Natural killer cell treated with Interleukin-12 subunit alpha and Interleukin-12 subunit beta and Interleukin-15 and Interleukin-18, amount 100 ng/mL, for 72 hours (primary cell): Measurements from ENCODE around the gene MBP. TPM values are rescaled to one million over a fixed set of nuclear protein-coding genes. Genes with fewer than 3 reads are reported as not detected.
A peak's percentile ranks its signal among the peaks of the same experiment; 100 is the strongest.

Experiments used
- ATAC-seq, 2 donors: fragments of 150-1000 bp; cut with Tn5 transposase in 1 of 2; sonication (Bioruptor Pico), chemical (Tn5 transposase) in 1 of 2; 2 replicates each; pipeline ENCODE4 v1.10.0; 2021
- DNase-seq: peaks from one replicate; pipeline ENCODE4 v3.0.0; 2022; ENCODE audit warnings: low spot score
- H3K27ac Mint-ChIP-seq, 2 donors: 1 replicate in 1 of 2; 2 replicates in 1 of 2; pipeline ENCODE4 v1.8.0; 2022; ENCODE audit warnings: mixed read lengths in 2 of 2, mild to moderate bottlenecking in 1 of 2, moderate library complexity in 1 of 2
- H3K27me3 Mint-ChIP-seq, 2 donors: 1 replicate in 1 of 2; 2 replicates in 1 of 2; pipeline ENCODE4 v1.8.0; 2022; ENCODE audit warnings: mixed read lengths in 2 of 2
- H3K36me3 Mint-ChIP-seq: one replicate; pipeline ENCODE4 v1.8.0; 2022; ENCODE audit warnings: mixed read lengths
- H3K4me1 Mint-ChIP-seq, 2 donors: 1 replicate in 1 of 2; 2 replicates in 1 of 2; pipeline ENCODE4 v1.8.0; 2022; ENCODE audit warnings: low read depth in 2 of 2, mixed read lengths in 2 of 2, mild to moderate bottlenecking in 1 of 2
- H3K4me3 Mint-ChIP-seq: one replicate; pipeline ENCODE4 v1.8.0; 2022; ENCODE audit warnings: mixed read lengths
- H3K9me3 Mint-ChIP-seq: 2 replicates; pipeline ENCODE4 v1.8.0; 2022; ENCODE audit warnings: mixed read lengths
- total RNA-seq, 2 donors: library from RNA; stranded (reverse); gene quantifications; one replicate each; pipeline ENCODE4 v1.2.3, GENCODE V29; 2022

Gene MBP
- total RNA-seq, 2 donors from 2014 or later = 62.5 to 77.6 TPM

DNA sequence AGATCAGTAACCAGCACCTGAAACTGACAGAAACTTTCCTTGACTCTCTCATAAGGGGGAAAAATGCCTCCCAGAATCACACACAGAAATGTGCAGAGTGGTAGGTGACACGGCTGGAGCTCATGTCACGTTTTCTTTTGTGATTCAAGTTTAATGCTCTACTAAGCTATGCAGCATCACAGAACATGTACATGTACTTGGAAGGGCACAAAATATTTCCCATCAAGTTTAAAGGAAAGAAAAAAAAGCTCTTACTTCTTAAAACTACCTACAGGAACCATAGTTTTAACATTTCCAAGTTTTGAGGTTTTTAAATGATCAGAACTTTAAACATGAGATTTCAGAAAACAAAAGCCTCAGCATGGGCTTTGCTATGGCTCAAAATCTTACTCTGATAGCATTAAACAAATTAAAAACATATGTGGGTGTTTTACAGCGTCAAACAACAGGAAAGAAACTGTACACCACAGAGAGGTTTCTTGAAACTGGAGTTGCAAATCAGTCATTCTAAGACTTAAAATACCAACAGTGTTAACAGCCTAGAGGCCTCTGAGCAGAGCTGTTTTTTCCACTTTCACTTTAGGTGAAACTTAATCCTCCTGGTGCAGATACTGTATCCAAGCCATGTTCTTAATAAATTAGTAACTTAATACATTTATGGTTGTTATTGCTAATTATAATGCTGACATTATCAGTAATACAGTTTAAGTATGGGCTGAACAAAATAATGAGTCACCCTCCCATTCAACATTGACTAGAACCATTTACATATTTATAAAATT, 30.1 kb downstream of the MBP start:
- peak; percentile 73 to 75 for ATAC-seq
- Mint-ChIP-seq H3K36me3 (peaks cover 21% of the 10 kb centered on the region), H3K9me3 (no peaks in the 10 kb centered on the region), H3K4me3 (peak overlapping the region; percentile 83), H3K27me3 (no peaks in the 10 kb centered on the region), H3K4me1 (peaks cover 91 to 98% of the 10 kb centered on the region in 2 donors), H3K27ac (peak overlapping the region; percentile 95 to 99)
- DNase-seq = no peak

DNA sequence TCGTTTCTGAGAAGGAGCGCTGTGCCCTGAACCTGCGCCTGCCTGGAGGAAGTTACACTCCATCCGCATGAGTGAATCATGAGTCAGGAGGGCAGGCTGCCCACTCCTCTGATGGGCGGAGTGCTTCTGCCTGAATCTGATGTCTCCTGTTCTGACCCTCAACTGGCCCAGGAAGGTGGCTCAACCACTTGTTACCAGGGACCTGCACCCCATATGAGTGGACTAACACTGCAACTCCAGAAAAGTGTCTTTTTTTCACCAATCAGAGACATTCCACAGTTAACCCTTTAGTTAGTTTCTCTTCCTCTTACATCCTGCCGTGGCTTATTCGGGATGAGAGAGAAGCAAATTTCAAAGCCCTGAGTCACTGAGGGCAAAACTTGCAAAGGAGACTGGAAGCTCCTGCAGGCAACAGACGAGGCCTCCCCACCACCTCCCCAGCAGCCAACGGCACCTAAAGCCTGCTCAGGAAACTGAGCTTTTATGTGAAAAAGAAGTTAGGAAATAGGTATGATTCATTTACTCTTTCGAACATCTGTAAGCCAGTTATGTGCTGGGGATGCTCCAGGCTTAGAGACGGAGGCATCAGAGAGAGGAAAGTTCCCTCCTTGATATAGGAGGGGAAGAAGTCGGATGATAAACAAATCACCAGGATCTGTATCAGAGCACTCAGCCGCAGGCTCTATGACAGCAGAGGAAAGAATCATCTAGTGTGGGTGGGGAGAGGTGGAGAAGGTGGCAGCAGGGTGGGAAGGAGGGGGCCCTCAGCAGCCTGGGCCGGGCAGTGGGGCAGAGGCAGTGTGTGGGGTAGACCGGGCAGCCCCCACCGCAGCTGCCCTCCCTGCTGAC, 30.9 kb downstream of the MBP start:
- no peaks in the 10 kb centered on the region for H3K9me3 Mint-ChIP-seq
- peaks cover 18% of the 10 kb centered on the region for H3K36me3 Mint-ChIP-seq
- no peaks in the 10 kb centered on the region for H3K27me3 Mint-ChIP-seq
- peak; percentile 89 for DNase-seq
- peaks cover 87 to 97% of the 10 kb centered on the region in 2 donors for H3K4me1 Mint-ChIP-seq
- ATAC-seq = peak; percentile 81 to 84
- H3K4me3 Mint-ChIP-seq = peak overlapping the region; percentile 83
- peak overlapping the region; percentile 95 to 99 for H3K27ac Mint-ChIP-seq

DNA sequence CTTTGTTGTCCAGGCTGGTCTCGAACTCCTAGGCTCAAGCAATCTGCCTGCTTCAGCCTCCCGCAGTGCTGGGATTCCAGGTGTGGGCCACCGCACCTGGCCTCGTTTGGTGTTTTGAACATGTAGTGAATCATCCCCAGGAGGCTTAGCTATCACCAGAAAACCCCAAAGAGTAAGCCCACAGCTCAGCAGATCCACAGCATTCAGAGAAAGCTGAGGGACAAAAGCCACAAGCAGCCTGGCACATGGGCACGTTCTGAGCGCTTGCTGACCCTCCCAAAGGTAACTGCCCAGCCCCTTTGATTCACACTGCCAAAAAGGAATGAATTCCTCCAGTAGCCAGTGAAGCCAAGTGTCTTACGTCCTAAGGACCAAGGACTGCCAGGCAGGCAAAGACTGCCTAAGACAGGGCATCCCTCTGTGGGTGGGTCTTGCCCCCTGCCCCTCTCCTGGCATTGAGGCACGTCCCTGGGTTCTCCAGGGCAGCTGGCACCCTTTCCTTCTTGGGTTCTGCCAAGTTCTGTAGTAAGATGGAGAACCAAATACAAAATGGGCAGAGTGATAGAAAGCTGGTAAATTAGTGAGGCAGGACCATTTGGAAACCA, 31.7 kb downstream of the MBP start:
- H3K27ac Mint-ChIP-seq = peak overlapping the region; percentile 95 to 99
- peak overlapping the region; percentile 83 for H3K4me3 Mint-ChIP-seq
- H3K36me3 Mint-ChIP-seq = peaks cover 17% of the 10 kb centered on the region
- H3K27me3 Mint-ChIP-seq = no peaks in the 10 kb centered on the region
- ATAC-seq = no peak
- H3K9me3 Mint-ChIP-seq = no peaks in the 10 kb centered on the region
- no peak for DNase-seq
- peaks cover 83 to 97% of the 10 kb centered on the region in 2 donors for H3K4me1 Mint-ChIP-seq

DNA sequence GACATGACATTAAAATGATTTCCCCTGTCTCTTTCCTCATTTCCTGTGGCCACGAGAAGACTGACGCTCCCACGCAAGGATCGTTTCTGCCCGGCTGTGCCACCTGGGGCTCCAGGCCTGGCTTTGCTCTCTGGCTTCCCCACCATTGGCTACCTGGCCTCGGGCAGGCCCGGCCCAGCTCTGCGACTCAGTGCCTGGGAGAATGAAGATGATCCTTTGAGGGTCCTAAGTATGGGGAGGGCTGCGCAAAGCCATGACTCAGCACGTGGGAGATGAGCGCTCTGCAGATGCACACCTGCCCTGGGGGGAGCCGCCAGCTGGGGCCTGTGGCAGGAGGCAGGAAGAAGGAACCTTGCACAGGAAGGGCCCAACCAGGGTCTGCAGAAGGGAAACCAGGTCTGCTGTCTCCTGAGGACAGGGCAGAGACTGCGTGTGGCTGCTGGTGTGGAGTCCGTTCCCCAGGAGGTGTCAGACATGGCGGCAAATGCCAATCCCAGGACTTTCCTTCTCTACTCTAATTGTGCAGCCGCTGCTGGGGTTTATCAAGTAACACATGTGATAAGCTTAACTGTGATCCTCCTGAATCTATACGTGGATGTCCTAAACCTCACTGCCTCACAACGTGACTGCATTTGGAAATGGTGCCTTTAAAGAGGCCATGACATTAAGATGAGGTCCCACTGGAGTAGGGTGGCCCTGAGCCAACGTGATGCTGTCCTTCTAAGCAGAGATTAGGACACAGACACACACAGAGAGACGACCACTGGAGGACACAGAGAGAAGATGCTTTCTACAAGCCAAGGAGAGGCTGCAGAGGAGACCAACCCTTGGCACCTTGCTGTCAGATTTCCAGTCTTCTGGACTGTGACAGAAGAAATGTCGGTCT, 32.9 kb downstream of the MBP start:
- ATAC-seq = no peak
- H3K27me3 Mint-ChIP-seq = no peaks in the 10 kb centered on the region
- peak overlapping the region; percentile 95 to 99 for H3K27ac Mint-ChIP-seq
- H3K36me3 Mint-ChIP-seq = peaks cover 13% of the 10 kb centered on the region
- H3K4me1 Mint-ChIP-seq = peaks cover 83 to 97% of the 10 kb centered on the region in 2 donors
- H3K4me3 Mint-ChIP-seq = peak overlapping the region; percentile 83
- no peak for DNase-seq
- H3K9me3 Mint-ChIP-seq = no peaks in the 10 kb centered on the region

DNA sequence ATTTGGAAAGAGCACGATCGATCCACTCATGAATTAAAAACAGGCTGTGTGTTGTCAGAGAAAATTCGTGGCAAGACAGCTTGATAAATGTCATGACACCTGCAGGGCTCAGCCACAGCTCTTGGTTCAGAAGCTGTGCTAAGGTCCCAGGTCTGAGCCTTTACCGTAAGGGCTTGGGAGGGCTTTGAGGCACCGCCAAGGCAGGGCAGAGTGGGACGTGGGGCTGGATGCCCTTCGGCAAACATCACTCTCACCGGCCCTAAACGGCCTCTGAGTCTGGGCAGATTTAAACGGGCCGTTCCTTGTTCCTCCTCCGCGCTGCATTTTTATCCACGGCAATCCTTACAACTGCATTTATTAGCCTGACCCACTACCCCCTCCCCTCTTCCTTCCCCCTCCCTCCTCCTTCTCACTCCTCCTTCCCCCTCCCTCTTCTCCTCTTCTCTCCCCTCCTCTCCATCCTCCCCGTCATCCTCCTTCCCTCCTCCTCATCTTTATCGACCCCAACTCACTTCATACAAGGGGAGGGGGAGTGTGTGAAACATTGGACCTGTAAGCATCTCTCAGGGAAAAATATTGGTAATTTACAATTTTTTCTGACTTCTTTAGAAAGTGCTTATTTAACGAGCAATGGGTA, 33.9 kb downstream of the MBP start:
- Mint-ChIP-seq H3K9me3 (no peaks in the 10 kb centered on the region), H3K27me3 (no peaks in the 10 kb centered on the region), H3K4me1 (peaks cover 82 to 97% of the 10 kb centered on the region in 2 donors), H3K36me3 (peaks cover 8% of the 10 kb centered on the region), H3K4me3 (peak overlapping the region; percentile 83), H3K27ac (peak overlapping the region; percentile 95 to 99)
- ATAC-seq = no peak
- no peak for DNase-seq

DNA sequence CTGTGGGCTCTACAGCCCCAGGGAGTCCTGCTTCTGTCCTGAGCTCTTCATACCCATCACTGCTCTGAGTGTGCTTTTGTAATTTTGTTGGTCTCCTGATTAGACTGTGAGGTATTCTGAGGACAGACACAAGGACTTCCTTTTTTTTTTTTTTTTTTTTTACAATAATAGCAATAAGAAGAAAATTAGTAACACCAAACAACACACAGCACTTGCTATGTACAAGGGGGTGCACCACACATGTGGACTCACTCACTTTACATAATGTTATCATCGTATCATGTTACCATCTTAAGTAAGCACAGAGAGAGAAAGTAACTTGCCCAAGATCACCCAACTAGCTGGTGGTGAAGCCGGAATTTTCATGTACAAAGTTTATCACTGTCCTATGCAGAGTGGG, 34.6 kb downstream of the MBP start:
- DNase-seq (no peak), ATAC-seq (peak in 1 of 2 donors; percentile 21)
- Mint-ChIP-seq H3K27ac (peak overlapping the region; percentile 95 to 99), H3K4me1 (peaks cover 81 to 97% of the 10 kb centered on the region in 2 donors), H3K9me3 (no peaks in the 10 kb centered on the region), H3K4me3 (peak overlapping the region; percentile 83), H3K27me3 (no peaks in the 10 kb centered on the region), H3K36me3 (peaks cover 7% of the 10 kb centered on the region)

DNA sequence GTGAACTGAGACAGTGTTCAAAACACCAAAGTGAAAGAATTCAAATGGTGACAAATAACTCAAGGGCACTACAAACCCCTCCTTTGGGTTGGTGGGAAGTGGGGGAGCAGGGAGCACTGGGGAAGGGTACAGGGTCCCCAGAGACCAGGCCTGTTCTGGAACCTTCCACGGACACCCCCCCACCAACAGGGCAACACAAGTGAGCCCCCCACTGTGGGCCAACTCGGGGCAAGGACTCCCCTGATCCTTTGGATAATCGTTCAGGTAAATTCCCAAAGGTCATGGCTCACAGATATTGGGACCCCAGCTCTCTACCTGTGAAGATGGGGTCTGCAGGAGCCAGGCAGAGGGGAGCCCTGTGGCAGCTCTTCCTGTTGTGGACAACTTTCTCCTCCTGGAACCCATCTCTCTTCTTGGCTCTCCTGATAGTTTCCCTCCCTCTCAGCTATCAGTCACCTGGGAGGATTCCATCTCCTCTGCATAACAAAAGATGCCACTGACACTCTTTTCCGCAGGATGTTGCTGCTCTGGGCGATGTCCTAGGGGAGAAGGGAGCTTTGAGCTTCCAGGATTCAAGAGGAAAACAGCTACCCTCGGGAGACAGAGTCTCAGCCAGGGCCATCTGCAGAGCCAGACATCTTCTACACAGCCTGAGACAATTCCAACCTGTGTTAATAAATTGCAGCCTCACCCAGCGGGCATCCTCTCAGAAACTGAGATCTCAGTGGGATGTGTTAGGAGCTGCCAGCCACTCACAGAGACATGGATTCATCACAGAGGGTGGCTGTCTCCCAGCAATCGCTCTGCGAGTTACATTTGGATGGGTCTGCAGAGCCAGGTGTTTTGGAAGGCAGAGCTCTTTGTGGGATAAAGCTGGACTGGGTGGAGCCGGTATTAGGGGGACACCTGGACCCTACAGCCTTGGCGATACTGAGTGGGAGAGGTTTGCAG, 35.4 kb downstream of the MBP start:
- Mint-ChIP-seq H3K27me3 (no peaks in the 10 kb centered on the region), H3K9me3 (no peaks in the 10 kb centered on the region), H3K36me3 (peaks cover 7% of the 10 kb centered on the region), H3K4me1 (peaks cover 85 to 97% of the 10 kb centered on the region in 2 donors), H3K4me3 (peak overlapping the region; percentile 83), H3K27ac (peak overlapping the region; percentile 95 to 99)
- DNase-seq (no peak), ATAC-seq (no peak)

DNA sequence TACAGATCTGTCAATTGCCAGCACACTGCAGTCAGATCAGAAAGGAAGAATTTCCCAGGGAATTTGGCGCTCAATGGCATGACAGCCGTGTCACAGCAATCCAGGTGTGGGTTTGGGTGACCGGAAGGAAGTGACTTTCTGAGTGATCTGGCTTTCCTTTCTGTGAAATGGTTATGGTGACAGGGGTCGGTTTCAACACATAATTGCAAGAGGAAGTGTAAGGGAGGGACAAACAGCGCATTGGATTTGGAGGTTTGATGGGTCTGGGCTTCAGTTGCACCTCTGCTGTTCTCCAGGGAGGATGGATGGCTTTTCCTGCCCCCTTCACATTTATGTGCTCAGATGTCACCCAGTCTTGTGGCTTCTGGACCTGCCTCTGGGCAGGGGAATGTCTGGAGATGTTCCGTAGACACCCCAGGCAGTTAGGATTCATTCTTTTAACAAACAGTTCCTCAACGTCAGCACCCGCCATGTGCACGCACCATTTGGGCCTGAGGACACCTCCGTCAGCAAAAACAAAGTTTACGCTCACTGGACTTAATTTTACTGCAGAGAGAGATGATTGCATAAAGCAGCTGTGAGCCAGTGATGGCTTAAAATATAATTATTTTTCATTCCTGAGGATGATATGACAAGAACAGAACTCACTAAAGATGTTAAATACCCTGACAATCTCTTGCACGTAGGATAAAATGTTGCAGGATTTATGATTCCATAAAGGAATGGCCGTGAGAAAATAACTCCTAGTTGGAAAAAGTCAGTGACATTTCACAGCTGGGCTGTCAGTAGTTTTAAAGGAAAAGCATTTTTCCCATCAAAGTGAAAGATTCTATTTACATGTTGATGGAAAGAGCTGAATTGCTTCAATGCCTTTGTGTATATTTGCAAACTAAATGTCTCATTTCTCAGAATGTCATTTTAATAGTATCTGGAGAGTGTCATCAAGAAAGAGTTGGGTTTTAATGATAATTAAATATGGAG, 36.9 kb downstream of the MBP start:
- ATAC-seq (peak; percentile 47 to 48), DNase-seq (no peak)
- Mint-ChIP-seq H3K9me3 (no peaks in the 10 kb centered on the region), H3K4me1 (peaks cover 79 to 93% of the 10 kb centered on the region in 2 donors), H3K4me3 (peak overlapping the region; percentile 73), H3K36me3 (peaks cover 7% of the 10 kb centered on the region), H3K27ac (peak overlapping the region; percentile 95 to 99), H3K27me3 (no peaks in the 10 kb centered on the region)

DNA sequence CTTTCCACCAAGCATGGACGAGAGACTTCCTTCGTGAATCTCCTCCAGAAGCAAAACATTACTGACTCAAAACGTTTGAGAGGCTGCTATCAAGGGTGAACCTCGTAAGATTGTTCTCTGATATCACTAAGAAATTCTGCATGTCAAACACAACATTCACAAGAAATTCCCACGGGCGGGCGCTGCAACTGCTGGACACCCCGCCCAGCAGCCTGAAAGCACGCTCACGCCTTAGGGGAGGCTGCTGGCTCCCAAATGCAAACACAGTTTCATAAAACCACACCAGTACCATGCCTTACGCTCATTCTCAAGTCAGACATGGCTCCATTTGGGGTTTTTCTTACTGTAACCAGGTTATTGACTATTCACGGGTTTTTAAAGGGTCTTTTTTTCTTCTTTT, 39.0 kb downstream of the MBP start:
- DNase-seq (no peak), ATAC-seq (no peak)
- no peaks in the 10 kb centered on the region for H3K27me3 Mint-ChIP-seq
- H3K9me3 Mint-ChIP-seq = no peaks in the 10 kb centered on the region
- peaks cover 79 to 95% of the 10 kb centered on the region in 2 donors for H3K4me1 Mint-ChIP-seq
- H3K4me3 Mint-ChIP-seq = peak overlapping the region; percentile 70
- peaks cover 7% of the 10 kb centered on the region for H3K36me3 Mint-ChIP-seq
- peak overlapping the region; percentile 95 to 99 for H3K27ac Mint-ChIP-seq

DNA sequence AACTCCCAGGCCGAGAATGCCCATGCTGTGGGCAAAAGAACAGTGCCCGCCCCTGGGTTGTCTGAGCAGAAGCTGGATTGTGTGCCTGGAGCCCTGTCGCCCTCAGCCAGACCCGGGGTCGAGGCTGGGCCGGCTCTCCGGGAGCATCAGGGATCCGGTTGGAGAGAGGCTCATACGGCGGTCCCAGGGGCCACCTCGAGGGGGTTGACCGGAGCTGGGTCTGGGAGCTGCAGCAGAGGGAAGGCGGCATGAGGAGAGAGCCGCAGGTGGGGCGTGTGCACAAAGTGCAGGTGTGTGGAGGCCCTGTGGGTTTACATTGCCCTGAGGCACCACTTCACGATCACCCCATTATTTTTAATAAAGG, 39.5 kb downstream of the MBP start:
- peak overlapping the region; percentile 95 to 99 for H3K27ac Mint-ChIP-seq
- no peaks in the 10 kb centered on the region for H3K27me3 Mint-ChIP-seq
- peak overlapping the region; percentile 70 for H3K4me3 Mint-ChIP-seq

More for the DNA sequence above, 39.5 kb downstream of the MBP start:
- Mint-ChIP-seq H3K9me3 (no peaks in the 10 kb centered on the region), H3K36me3 (peaks cover 7% of the 10 kb centered on the region), H3K4me1 (peaks cover 73 to 89% of the 10 kb centered on the region in 2 donors)
- ATAC-seq = no peak
- no peak for DNase-seq
